ENCODE results near the gene ENG.

ENG gene

DNA sequence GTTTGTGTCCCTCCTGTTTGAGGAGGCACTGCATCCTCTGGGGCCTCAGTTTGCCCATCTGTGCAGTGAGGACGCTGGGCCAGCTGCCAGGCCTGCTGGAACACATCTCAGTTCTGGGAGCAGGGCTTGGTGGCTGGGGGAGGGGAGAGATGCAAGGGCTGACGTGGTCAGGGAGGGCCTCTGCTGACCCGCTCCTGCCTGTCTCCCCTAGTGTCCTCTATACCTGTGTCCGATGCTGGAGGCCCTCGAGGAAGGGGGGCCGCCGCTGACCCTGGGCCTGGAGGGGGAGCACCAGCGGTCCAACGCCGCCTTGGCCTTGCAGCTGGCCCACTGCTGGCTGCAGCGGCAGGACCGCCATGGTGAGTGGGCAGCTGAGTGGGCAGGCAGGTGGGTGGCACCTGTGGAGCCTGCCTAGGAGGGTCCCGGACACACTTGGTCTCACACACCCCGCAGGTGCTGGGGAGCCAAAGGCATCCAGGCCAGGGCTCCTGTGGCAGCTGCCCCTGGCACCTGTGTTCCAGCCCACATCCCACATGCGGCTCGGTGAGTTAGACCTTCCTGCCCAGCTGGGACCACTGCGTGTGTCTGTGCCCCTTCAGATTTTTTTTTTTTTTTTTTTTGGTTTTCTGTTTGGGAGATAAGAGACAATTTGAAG lies 46.0 kb downstream of the ENG start:
- peaks cover 0 to 34% (median 25%) of the 10 kb centered on the region in 4 donors for H3K4me1 ChIP-seq
- TF ChIP-seq, protein P1, sequence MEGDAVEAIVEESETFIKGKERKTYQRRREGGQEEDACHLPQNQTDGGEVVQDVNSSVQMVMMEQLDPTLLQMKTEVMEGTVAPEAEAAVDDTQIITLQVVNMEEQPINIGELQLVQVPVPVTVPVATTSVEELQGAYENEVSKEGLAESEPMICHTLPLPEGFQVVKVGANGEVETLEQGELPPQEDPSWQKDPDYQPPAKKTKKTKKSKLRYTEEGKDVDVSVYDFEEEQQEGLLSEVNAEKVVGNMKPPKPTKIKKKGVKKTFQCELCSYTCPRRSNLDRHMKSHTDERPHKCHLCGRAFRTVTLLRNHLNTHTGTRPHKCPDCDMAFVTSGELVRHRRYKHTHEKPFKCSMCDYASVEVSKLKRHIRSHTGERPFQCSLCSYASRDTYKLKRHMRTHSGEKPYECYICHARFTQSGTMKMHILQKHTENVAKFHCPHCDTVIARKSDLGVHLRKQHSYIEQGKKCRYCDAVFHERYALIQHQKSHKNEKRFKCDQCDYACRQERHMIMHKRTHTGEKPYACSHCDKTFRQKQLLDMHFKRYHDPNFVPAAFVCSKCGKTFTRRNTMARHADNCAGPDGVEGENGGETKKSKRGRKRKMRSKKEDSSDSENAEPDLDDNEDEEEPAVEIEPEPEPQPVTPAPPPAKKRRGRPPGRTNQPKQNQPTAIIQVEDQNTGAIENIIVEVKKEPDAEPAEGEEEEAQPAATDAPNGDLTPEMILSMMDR (IDR thresholded peaks at IDR 0.05), result no peak
- DNase-seq, result no peak
- no peaks in the 10 kb centered on the region for H3K27me3 ChIP-seq
- H3K4me3 ChIP-seq, result no peak overlapping the region
- H3K36me3 ChIP-seq, result peaks cover 67 to 76% (median 67%) of the 10 kb centered on the region in 3 donors
- no peak overlapping the region for H3K27ac ChIP-seq
- intact Hi-C loops (cut with DNase I; ENCODE audit: low total_unique reads), result no loop called here
- no peaks in the 10 kb centered on the region for H3K9me3 ChIP-seq

DNA sequence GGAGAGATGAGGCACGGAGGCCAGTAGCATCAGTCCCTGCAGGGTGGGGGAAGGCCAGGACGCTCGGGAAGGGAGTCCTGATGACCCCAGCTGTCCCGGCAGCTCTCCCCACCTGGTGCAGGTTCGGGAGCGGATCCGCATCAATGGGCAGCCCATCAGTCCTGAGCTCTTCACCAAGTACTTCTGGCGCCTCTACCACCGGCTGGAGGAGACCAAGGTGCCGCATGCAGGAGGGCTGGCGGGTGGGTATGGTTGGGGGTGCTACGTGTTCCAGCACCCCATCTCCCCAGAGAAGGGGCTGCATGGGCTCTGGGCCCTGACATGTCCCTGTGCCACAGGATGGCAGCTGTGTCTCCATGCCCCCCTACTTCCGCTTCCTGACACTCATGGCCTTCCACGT lies 47.6 kb downstream of the ENG start:
- H3K36me3 ChIP-seq, result peaks cover 51 to 60% (median 51%) of the 10 kb centered on the region in 3 donors
- no peak overlapping the region for H3K27ac ChIP-seq
- H3K9me3 ChIP-seq, result no peaks in the 10 kb centered on the region
- H3K27me3 ChIP-seq, result no peaks in the 10 kb centered on the region
- no peak for DNase-seq
- no peak overlapping the region for H3K4me3 ChIP-seq
- intact Hi-C loops (cut with DNase I; ENCODE audit: low total_unique reads), result no loop called here
- TF ChIP-seq, protein P1 (IDR thresholded peaks at IDR 0.05), result no peak
- peaks cover 0 to 40% (median 28%) of the 10 kb centered on the region in 4 donors for H3K4me1 ChIP-seq

DNA sequence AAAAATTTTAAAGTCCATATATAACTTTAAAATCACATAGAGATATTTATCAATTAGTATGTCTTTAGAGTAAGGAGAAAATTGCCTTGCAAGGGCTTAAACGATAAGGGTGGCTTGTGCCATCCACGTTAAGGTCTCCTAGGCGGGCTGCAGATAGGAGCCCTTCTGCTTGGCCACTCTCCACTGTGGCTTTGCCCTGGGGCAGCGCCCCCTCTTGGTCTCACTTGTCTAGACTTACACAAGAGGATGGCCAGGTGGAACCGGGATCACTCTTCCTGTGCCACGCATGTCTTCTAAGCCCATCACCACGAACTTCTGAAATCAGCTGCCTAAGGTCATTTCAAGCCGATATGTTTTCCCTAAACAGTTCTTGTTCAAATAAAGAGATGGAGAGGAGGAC lies 48.8 kb downstream of the ENG start:
- no peak overlapping the region for H3K27ac ChIP-seq
- H3K36me3 ChIP-seq, result peaks cover 40 to 47% (median 43%) of the 10 kb centered on the region in 3 donors
- H3K27me3 ChIP-seq, result no peaks in the 10 kb centered on the region
- no peaks in the 10 kb centered on the region for H3K9me3 ChIP-seq
- H3K4me3 ChIP-seq, result no peak overlapping the region
- peaks cover 0 to 42% (median 31%) of the 10 kb centered on the region in 4 donors for H3K4me1 ChIP-seq
- DNase-seq, result no peak
- TF ChIP-seq, protein P1 (IDR thresholded peaks at IDR 0.05), result no peak
- intact Hi-C loops (cut with DNase I; ENCODE audit: low total_unique reads), result no loop called here

DNA sequence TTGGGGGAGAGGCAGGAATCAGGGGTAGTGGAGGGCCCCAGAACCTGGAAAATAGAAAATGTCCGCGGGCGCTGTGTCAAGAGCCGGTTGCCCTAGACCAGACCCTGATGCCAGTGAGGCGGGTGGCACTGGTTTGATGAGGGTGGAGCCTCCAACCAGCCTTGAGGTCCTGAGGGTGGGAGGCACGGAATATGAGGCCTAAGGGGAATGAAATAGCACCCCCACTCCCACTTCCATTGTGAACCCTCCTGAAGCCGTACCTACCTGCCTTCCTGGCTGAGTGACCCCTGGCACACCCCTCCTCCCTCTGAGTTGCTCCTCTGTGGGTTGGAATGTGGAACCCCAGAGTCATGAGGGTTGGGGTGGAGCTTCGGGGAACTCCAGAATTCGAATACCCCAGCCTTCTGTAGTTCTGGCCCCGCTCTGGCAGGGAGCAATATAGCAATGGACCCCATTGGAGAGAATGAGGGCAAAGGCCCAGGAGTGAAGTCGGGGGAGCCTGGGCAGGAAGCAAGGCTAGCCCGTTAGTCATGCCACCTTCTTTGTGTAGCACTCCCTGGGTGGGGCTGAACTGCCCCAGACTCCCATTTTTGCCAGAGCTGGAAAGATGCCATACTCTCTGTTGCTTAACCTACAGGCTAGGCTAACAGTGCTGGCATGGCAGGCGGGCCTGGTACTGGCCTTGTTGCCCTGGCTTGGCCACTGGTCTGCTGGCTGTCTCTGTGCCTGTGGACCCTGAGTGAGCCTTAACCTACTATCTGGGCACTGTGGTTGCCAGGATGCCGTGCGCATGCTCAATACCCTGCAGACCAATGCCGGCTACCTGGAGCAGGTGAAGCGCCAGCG lies 50.7 kb downstream of the ENG start:
- H3K36me3 ChIP-seq, result peaks cover 25 to 38% (median 30%) of the 10 kb centered on the region in 3 donors
- H3K4me3 ChIP-seq, result peak overlapping the region; percentile 75 to 90
- H3K27ac ChIP-seq, result peak overlapping the region; percentile 95 to 96
- peaks cover 0 to 42% (median 26%) of the 10 kb centered on the region in 4 donors for H3K4me1 ChIP-seq
- intact Hi-C loops (cut with DNase I; ENCODE audit: low total_unique reads), result no loop called here
- peak; percentile 45 to 79 for DNase-seq
- TF ChIP-seq, protein P1 (IDR thresholded peaks at IDR 0.05), result no peak
- no peaks in the 10 kb centered on the region for H3K27me3 ChIP-seq
- H3K9me3 ChIP-seq, result no peaks in the 10 kb centered on the region

DNA sequence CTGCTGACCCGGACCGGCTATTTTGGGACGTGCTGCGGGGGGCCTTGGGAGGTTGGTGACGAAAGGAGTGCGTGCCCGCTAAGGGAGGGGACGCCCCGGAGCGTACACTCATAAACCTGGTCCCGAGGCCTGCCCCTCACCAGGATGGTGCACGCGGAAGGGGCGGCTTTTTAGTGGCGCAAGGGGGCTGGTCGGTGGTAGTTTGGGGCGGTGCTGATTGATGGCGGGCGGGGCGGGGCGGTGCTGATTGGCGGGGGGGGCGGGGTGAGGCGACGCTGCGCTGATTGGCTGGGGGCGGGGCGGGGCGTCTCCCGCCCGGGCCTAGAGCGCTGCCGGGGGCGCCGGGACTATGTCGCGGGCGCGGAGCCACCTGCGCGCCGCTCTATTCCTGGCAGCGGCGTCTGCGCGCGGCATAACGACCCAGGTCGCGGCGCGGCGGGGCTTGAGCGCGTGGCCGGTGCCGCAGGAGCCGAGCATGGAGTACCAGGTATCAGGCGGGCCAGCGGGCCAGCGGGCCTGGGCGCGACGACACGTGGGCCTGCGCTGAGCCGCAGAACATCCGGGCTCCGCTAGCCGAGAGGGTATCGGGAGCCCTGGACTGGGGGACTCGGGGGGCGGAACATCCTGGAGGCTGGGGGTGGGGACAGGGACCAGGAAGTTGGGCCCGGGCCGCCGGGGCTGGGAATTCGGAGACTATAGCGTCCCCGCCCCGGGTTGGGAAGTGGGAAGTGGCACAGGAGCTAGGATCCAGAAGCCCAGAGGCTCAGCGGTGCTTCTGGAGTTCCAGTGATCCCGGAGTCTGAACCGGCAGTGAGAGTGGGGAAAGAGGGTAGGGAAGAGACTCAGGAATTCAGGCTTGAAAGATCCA lies 51.6 kb downstream of the ENG start, which contains the start of gene FPGS:
TSS of gene FPGS (plus strand) at position 307 of the 868 bp plus-strand sequence. CDS start at position 350, 43 bp downstream.
- Histone ChIP-seq H3K27ac (peak within 1 kb of the TSS; percentile 95 to 96), H3K4me3 (peak within 1 kb of the TSS; percentile 75 to 90), H3K9me3 (no peaks in the 10 kb centered on the region), H3K36me3 (peaks cover 16 to 29% (median 21%) of the 10 kb centered on the region in 3 donors), H3K4me1 (peaks cover 0 to 42% (median 24%) of the 10 kb centered on the region in 4 donors), H3K27me3 (no peaks in the 10 kb centered on the region)
- peak; percentile 94 to 96 for DNase-seq
- intact Hi-C loops (cut with DNase I; ENCODE audit: low total_unique reads), result no loop called here
- TF ChIP-seq, protein P1 (IDR thresholded peaks at IDR 0.05), result no peak
